NCI-H748 (cell line): ENCODE measurements around the gene TAP2.

Source experiments
- DNase-seq: peaks from one replicate; lab custom pipeline; 2025; ENCODE audit not compliant: unreplicated experiment; lab: John Stamatoyannopoulos, UW

The TAP2 gene

DNA sequence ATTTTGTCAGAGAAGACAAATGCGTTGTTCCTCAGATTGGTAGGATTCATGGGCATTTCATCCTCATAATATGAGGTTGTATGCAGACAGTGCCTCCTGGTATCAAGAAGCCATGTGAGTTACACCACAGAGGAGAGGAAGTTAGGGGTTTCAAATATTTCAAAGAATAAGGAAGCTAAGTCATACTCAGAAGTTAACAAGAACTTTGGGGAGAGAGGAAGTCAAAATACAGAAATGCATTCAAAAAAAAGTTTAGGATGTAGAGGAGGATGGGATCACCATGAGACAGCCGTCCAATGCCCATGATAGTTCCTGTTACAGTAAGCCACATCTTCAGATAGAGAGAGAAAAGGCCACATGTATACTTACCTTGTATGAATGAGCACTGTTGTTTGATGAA is 44.0 kb downstream of the TAP2 start:
- no peak for DNase-seq

DNA sequence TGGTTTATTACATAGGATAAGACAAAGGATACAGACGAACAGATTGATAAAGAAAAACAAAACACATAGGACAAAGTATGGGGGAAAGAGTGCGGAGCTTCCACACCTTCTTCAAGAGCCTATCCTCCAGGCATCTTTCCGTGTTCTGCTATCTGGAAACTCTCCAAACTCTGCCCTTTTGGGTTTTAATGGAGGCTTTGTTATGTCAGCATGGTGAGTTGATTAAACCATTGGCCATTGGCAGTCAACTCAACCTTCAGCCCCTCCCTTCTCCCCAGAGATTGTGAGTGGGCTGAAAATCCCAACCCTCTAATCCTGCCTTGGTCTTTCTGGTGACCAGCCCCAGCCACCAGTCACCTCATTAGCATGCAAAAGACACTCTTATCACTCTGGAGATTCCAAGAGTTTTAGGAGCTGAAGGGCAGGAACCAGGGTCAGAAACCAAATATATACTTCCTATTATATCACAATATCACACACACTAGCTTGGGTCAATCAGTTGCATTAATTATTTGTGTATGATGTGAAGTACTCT is 45.6 kb downstream of the TAP2 start:
- DNase-seq: no peak

DNA sequence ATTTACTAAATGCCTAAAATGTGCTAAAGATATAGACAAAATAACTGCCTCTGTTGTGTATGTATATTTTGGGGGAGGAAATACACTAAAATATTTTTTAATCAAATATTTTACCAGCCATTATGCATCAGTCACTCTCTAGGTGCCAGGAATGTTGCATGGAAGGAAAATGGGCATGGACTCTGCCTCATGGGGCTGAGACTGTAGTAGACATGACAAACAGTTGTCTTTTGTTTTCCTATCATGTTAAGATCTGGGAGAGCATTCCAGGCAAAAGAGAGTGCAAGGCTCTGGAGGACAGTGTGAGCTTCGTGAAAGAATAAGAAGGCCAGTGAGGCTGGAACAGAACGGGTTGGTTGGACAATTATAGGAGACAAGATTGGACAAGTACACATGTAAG is 48.2 kb downstream of the TAP2 start:
- no peak for DNase-seq
